ENCODE results near the gene MCFD2. TPM values are rescaled to one million over a fixed set of nuclear protein-coding genes. Genes with fewer than 3 reads are reported as not detected.

MCFD2 gene
- 96.1 TPM for polyA plus RNA-seq (2013, experiment 1 of 2; ENCODE audit: insufficient read length)
- 92.6 TPM for polyA plus RNA-seq (2013, experiment 2 of 2; ENCODE audit: insufficient read length)

DNA sequence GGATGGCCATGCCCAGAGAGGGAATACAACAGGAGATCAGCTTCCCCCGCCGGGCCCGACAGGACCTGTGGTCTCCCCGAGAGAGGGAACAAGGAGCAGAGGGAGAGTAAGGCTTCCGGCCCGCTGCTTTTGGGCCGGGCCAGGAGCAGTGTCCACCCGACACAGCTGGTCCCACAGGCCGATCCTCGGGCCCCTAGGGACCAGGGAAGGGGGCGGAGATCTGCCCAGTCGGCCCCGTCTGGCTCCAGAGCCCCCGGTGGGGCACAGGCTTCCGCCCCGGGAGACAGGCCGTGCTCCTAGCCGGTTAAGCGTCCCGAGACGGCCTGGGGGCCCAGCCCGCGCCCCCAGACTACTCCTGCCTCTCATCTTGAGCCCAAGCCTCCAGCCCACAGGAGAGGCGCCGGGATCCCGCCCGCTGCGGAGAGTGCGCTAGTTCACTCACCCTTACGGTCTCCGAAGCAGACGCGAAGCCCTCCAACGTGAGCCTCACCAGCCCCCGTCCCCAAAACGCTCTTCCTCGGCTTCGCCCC, at the start of gene MCFD2:
TSS of gene MCFD2 (minus strand) at position 526 of the 530 bp plus-strand sequence. CDS start 6,635 bp downstream, outside the sequence.
- DNase-seq, result no peak

- peak; percentile 69 for DNase-seq
Observed at GRCh38 chr2:46964835-46965560, 49.4 kb upstream of the MCFD2 start.

- no peak for DNase-seq
Observed at GRCh38 chr2:46963941-46964673, 48.5 kb upstream of the MCFD2 start.

DNA sequence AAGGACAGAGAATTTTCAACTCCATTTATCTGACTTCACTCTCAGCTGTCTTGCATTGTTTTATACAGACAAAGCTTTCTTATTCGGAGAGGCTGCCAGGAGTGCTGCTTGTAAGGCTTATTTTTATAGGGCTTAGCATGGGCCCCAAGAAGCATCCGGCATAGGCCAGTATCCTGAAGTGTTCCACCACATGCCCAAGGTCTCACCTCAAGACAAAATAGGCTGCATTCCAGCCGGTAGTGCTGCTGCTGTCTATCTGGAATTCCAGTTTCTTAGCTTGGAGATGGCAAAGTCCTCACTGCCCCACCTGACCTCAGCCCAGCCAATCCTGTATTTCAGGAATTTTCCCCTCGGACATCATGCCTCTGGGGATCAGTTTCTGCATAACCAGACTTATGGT, 47.6 kb upstream of the MCFD2 start:
- DNase-seq, result no peak

- DNase-seq, result no peak
Observed at GRCh38 chr2:46962751-46963150, 47.1 kb upstream of the MCFD2 start.

DNA sequence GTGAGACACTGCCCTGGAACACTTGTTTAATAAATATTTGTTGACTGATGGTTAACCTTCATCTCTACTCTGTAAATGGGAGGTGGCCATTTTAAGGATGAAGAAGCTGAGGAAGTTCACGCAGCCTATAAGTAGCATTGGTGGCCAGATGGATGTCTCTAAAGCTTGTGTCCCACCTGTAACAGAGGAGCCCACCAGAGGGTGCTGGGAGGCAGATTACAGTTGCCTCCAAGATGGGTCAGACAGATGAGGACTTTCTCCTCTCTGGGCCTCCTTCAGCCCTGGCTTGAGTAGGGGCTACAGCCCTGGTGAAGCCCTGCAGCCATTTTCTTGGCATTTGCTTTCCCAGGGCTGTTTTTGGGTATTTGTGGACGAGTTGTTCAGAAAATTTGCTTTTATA, 45.0 kb upstream of the MCFD2 start:
- DNase-seq, result no peak

GRCh38 chr2:46958431-46959017, 42.9 kb upstream of the MCFD2 start:
- DNase-seq, result no peak

DNA sequence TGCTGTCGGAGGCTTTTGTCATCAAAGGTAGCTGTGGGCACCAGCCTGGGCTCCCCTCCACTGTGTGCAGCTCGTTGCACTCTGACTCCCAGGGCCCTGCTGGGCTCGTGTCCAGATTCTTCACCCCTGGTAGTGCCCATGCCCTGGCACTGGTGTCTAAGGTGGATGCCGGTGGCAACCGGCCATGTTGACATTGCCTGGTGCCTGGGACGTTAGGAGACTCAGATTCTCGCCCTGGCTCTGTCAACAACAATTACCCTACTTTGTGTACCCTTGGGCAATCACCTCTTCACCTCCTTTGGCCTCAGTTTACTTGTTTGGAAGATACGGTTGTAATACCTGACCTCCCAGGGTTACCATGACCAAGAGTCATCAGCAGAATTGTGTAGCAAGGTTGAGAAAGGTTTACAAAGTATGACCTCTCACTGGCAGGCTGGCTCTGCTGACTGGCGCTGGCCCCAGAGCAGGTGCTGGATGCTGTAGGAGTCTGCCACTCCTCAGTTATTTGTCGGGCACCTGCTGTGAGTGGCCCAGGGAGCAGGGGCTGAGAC, 41.5 kb upstream of the MCFD2 start:
- DNase-seq, result no peak

- no peak for DNase-seq
Observed at GRCh38 chr2:46955764-46956163, 40.2 kb upstream of the MCFD2 start.

DNA sequence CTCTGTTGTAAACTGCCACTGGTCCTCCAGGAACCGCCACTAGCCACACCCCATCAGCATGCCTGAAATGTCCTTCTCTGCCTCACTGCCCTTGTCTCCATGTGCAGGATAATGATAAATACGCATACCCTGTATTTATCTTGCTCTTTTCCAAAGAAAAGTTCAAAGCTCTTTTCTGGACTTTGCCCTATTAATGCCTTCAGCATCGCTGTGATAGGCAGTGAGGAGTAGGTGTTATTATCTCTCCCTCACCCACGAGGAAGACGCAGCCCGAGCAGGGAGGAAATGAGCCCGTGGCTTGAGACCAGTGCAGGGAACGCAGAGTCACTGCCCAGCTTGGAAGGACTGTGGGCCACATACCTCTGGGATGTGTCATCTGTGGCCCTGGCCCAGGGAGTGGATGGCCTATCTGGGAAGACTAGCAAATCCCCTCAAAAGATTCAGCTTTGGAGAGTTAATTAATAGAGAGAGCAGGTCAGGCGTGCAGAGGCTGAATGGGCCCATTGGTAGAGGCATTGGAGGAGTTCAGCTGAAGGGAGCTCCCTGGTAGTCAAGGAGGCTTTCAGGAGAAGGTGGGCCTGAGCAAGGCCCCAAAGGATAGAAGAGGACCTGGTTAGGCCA, 39.5 kb upstream of the MCFD2 start:
- DNase-seq, result peak; percentile 89

GRCh38 chr2:46952171-46952570, 36.6 kb upstream of the MCFD2 start:
- DNase-seq, result no peak

DNA sequence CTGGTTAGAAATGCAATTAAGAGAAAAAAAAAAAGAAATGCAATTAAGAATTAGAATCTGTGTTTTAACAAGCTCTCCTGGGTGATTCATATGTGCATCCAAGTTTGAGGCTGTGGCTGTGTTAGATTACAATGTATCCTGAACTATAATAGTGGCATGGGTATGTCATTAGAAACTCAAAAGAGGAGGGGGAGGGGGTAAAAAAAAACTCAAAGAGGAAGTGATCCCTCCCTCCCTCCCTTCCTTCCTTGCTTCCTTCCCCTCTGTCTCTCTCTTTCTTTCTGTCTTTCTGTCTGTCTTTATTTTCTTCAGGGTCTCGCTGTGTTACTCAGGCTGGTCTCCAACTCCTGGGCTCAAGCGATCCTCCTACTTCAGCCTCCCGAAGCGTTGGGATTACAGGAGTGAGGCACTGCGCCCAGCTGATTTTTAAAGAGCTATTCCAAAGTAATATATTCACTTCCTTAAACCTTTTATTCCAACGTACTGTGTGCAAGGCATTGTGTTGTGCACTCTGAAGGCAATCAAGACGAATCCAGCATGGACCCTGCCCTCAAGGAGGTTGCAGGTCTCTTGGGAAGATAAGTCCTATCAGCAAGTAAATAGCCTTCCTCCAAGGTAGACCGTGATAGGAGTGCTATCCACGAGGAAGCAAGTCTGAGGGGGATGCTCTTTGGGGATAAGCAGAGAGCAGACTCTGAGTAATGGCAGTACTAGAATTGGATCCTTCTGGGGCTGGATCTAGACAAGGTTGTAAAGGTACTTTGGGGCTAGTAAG, 35.9 kb upstream of the MCFD2 start:
- no peak for DNase-seq

GRCh38 chr2:46950314-46950713, 34.7 kb upstream of the MCFD2 start:
- no peak for DNase-seq

DNA sequence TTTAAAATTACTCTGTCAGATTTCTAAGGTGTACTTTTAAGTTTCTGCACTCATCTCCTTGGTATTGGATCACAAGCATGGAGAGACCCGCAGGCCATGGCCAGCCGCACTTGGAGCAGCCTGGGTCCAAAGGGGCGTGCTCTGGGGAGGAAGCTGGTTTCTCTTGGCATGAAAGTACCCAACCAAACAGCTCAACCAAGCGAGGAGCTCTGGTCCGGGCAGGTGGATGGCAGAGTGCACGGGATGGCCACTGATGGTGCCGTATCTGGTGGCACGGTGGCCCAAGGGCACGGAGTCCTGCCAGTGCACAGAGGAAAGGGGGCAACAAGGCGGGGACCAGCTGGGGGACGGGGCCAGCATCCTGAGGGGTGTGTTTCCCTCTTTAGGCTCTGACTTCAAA, 32.2 kb upstream of the MCFD2 start:
- DNase-seq, result no peak

DNA sequence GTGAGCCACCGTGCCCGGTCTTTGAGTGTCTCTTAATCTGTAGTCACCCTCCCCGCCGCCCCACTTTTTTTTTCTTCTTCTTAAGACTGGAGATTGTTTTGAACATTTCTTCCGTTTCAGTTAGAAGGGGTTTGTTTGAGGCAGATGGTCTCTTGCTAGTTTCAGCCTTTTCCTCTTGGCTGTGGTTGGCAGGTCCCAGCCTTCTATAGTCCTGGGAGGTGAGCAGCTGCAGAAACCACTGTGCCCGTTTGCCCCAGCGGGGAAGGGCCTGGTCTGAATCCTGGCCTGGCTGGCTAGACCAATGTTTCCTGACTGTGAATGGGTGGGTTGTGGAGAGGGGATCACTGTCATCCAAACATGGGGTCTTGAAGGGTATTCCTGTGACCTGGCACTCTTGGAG, 30.1 kb upstream of the MCFD2 start:
- no peak for DNase-seq

- DNase-seq, result no peak
Observed at GRCh38 chr2:46943881-46944798, 28.5 kb upstream of the MCFD2 start.

- DNase-seq, result no peak
Observed at GRCh38 chr2:46942891-46943626, 27.5 kb upstream of the MCFD2 start.

GRCh38 chr2:46942143-46942526, 26.5 kb upstream of the MCFD2 start:
- no peak for DNase-seq

GRCh38 chr2:46939626-46940359, 24.2 kb upstream of the MCFD2 start:
- DNase-seq, result no peak

All from fibroblast of skin of abdomen (primary cell).